Activated CD4-positive, CD25-positive, alpha-beta regulatory T cell (primary cell): ENCODE results near the gene TNFSF9.
A peak's percentile ranks its signal among the peaks of the same experiment; 100 is the strongest.
"Not testable (repeated sequence)": the region's sequence is repeated elsewhere in the genome, so short reads cannot be mapped to it uniquely, and the experiment has no call there.

ENCODE experiments used
- DNase-seq, 4 experiments: peaks; one replicate each; lab custom pipeline; 2025; lab: John Stamatoyannopoulos, UW

The TNFSF9 gene

DNA sequence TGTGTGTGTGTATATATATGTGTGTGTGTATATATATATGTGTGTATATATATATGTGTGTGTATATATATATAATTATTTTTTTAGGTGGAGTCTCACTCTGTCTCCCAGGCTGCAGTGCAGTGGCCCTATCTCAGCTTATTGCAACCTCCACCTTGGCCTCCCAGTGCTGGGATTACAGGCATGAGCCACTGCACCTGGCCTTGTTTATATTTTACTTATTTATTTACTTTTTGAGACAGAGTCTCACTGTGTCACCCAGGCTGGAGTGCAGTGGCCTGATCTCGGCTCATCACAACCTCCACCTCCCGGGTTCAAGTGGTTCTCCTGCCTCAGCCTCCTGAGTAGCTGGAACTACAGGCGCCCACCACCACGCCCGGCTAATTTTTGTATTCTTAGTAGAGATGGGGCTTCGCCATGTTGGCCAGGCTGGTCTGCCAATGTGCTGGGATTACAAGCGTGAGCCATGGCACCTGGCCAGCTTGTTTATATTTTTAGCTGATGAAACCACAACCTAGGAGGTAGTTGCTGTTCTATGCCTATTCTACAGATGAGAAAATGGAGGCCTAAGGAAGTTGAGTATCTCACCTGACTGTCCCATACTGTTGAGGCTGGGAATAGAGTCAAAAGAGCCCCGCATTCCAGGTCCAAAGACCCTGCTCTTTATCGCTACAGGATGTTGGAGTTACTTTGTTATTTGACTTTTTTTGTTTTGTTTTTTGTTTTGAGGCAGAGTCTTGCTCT lies 22.6 kb upstream of the TNFSF9 start:
- not testable (repeated sequence) for DNase-seq

DNA sequence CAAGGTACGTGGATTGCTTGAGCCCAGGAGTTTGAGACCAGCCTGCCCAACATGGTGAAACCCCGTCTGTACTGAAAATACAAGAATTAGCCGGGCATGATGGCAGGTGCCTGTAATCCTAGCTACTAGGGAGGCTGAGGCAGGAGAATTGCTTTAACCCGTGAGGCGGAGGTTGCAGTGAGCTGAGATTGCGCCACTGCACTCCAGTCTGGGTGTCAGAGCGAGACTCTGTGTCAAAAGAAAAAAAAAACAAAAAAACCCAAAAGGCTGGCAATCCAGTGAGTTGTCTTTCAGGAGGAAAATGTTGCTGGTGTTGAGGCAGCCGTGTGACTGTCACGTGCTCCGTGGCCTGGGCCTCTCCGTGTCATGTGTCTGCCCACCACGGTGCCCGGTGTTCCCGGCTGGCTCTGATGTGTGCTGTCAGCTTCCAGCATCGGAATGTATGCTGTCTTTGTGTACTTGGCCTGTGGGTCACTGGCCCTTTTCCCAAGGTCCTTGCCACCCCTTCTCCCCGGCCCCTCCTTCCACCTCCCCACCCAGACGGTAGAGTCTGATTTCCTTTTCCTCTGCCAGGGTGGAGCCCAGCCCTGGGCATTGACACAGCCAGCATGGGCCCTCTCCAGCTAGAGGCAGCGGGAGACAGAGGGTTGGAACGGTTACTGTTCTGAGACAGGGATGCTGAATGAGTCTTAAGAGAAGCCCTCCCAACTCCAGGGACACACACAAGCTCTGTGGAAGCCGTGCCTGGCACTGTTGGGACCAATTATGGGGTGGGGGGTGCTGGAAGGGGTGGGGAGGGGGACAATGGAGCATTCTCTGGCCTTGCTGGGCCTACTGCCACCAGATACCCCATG lies 21.5 kb upstream of the TNFSF9 start:
- no peak for DNase-seq

DNA sequence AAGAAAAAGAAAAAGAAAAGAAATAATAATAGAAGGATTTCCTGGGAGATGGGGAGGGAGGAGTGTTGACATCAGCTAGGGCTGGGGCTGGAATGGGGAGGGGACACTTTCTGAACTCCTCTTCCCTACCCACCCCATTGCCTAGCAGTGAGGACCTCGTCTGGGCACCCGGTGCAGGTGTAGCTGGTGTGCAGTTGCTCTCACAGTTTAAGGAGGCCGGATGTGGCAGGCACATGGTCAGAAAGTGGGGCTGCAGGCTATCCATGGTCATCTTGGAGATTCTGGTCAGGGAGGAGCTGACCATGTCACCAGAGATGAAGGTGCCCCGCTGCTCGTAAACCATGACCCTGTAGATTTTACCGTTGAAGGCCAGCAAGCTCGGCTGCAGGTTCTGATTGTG lies 20.2 kb upstream of the TNFSF9 start:
- DNase-seq: no peak

DNA sequence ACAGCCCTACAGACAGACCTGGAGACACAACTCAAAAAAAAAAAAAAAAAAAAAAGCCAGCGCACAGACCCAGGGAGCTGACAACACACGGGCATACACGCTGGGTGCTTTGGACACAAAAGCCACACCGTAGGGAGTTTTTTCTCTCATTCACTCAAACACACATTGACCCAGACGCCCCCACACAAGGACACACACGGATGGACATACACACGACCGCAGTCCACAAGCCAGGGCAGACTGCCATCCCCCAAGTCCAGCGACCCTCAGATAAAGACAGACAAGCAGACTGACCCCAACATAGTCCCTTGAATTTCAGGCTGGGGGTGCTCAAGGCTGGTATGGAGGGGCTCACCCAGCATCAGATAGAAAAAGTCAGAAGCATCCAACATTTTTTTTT lies 16.7 kb upstream of the TNFSF9 start:
- DNase-seq: no peak

DNA sequence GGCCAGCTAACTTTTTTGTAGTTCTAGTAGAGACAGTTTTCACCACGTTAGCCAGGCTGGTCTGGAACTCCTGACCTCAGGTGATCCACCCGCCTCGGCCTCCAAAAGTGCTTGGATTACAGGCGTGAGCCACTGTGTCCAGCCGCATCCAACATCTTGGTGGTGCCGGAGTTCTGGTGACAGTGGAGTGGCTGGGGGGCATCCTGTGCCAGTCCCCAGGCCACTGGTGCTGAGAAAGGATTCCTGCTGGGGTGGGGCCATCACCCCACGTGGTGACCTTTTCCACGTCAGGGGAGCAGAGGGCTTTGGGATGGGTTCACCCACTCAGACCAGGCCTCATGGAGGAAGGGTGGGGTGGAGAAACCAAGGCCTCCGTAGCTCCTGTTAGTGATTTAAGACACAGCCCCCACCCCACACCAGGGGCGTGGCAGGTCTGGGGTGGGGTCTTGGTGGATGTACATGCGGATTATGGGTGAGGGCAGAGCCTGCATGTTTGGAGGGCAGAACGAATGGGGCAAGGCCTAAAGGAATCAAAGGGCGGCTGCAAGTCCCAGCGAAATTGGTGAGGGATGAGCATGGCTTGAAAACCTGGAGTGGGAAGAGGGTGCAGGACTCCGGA lies 15.8 kb upstream of the TNFSF9 start:
- DNase-seq: no peak

DNA sequence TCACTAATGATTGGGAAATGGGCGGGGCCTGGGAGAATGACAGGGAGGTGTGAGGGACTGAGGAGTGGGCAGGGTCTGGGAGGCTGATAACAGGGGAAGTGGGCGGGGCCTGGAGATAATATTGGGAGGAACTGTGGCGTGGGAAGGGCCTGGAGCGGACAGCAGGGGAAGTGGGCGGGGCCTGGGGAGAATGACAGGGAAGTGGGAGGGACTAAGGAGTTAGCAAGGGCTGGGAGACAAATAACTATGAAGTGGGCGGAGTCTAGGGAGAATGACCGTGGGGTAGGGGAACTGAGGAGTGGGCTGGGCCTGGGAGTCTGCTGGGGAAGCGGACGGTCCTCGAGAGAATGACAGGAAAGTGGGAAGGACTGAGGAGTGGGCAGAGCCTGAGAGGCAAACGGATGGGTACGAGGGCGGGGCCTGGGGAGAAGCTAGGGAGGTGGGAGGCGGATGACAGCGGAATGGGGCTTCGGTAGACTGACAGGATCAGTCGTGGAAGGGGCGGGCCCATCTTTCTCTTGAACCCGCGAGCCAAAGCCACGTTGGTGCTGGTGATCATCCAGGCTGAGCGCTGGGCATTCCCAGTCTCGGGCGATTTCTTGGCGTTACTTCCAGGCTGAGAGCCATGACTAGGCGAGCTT lies 14.7 kb upstream of the TNFSF9 start:
- DNase-seq: peak in 3 of 4 experiments; percentile 31 to 54 (median 47)

DNA sequence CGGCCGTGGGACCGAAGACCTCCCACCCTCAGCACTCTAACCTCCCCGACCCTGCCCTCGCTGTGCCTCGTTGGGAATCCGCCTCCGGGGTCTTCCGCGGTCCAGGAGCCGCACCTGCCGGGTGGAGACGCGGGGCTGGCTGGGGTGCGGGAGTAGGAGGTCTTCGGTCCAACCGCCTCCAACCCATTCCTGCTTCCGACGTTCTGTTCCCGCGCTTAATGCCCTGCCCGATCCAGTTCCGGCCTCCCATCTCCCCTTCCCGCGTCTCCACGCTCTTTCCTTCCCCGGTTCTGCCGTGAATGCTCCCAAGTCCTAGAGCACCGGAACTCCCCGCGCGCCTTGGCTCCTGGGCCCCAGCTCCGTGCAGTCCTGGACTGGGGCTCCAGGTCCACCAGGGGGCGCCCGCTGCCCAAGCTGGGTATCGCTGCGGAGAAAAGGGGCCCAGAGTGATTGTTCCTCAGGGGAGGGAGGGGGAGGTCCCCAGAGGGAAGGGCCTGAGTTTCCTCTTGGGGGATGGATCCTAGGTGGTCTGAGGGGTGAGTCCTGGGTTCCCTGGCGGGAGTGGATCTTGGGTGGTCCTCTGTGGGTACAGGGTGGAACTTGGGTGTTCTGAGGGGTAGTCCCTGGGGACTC lies 14.1 kb upstream of the TNFSF9 start:
- DNase-seq: peak; percentile 83 to 93 (median 91)

DNA sequence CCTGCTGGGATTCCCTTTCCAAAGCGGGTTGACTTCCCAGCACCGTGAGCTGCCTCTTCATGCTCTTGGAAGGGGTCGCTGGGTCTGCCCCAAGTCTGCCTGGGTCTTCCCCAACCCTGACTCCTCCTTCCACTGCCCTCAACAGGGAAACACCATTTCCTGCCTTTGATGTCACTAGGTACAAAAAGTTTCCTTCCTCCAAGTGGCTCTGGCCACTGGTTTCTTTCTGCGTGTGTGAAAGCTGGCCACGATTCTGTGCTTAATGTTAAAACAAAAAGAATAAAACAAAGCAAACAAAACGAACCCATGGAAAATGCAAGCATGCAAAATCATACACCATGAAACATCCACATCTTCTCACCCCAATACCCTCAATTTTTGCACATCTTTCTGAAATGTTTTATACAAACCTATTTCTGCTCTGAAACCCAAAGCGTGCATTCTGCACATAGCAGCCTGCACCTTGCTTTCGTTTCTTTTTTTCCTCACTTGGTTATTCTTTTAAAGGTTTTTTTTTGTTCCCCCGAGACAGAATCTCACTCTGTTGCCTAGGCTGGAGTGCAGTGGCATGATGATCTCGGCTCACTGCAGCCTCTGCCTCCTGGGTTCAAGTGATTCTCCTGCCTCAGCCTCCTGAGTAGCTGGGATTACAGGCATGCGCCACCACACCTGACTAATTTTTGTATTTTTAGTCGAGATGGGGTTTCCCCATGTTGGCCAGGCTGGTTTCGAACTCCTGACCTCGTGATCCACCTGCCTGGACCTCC lies 12.5 kb upstream of the TNFSF9 start:
- no peak for DNase-seq

DNA sequence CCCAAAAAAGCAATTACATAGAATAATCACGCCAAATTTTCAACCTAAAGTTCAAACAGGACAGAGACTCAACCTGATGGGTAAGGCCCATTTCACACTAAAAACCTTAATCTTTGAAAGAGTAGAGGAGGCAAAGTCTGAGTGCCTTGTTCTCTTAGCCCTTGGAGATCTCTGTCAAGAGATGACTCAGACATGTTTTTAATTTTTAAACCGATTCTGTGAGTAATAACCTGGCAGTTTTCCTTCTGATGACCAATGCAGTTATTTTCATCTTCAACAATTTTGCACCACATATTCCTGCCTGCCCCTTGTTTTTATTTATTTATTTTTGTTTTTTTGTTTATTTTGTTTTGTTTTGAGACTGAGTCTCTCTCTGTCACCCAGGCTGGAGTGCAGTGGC lies 11.5 kb upstream of the TNFSF9 start:
- no peak for DNase-seq

DNA sequence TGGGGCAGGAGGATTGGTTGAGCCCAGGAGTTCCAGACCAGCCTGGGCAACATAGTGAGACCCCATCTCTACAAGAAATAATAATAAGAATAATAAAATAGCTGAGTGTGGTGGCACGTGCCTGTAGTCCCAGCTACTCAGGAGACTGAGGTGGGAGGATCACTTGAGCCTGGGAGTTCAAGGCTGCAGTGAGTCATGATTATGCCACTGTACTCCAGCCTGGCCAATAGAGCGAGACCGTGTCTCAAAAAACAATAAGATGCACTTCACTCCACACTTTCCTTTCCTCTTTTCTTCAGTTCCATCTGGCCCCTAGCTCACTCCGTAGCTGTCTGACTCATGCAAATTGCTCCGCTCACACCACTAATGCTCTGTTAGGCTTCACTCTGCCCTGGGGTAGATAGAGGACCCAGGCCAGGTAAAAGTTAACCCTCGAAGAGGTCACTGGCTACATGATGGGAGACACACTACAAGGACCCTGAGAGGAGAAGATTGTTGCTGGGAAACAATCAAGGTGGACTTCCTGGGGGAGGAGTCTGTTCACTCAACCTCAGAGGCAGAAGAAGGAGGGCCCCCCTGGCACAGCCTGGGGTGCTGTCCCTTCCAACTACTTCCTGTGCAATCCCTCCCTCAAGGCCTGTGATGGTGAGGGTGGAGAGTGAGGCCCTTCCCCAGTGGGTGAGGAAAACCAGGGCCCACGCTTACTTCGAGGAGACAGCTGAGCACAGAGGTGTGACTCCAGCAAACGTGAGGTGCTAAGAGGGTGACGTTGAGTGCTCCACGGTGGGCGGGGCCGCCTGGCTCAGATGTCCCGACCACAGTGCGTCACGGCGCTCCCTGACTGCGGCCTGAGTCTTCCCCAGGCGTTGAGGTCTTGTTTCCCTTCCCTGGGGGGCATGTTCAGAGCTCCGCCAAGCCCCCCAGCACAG lies 8.8 kb upstream of the TNFSF9 start:
- no peak for DNase-seq

DNA sequence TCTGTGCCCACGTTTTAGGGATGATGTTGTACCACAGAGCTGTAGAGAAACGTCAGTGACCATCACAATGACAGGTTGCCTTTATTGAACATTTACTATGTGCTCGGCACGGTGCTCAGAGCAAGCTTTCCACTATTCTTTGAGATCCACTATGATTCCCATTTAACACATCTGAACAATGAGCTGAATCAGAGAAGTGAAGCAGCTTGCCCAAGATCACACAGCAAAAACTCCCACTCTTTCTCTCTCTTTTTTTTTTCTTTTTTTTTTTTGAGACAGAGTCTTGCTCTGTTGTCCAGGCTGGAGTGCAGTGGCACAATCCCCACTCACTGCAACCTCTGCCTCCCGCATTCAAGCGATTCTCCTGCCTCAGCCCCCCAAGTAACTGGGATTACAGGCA lies 8.1 kb upstream of the TNFSF9 start:
- DNase-seq: no peak

DNA sequence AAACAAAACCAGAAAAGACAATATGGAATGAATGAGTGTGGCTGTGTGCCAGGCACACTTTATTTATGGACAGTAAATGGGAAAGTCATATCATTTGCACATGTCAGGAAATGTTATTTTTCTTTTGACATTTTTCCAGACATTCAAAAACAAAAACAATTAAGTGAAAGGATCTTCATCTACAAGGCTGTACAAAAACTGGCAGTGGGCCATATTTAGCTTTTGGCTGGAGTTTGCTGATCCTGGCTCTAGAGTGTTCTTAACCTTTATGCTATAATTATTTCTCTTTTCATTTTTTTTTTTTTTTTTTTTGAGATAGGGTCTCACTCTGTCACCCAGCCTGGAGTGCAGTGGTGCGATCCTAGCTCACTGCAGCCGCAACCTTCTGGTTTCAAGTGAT lies 6.5 kb upstream of the TNFSF9 start:
- no peak for DNase-seq

DNA sequence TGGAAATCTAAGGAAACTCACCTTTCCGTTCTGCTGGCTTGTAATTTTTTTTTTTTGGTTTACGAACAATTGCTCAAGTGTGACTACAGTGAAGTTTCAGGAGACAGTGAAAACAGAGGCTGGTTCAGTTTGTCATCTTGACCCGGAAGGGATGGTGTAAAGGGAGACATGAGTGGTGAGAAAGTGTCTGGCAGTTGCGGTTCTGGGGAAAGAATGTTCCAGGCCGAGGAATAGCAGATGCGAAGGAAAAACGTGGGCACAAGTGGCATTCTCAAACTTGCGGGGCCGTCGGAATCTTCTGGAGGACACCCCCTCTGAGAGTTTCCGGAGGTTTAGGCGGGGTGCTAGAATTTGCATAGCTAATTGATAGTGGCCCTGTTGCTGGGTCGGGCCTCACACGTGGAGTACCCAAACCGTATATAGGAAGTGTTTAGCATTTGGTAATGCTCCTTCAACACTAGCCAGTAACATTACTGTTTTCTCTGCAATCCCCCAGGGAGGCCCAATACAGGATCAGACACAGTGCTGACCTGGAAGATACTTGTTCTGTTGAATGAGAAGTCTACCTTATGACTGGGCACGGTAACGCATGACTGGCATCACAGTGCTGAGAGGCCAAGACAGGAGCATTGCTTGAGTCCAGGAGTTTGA lies 2.8 kb upstream of the TNFSF9 start:
- DNase-seq: no peak

DNA sequence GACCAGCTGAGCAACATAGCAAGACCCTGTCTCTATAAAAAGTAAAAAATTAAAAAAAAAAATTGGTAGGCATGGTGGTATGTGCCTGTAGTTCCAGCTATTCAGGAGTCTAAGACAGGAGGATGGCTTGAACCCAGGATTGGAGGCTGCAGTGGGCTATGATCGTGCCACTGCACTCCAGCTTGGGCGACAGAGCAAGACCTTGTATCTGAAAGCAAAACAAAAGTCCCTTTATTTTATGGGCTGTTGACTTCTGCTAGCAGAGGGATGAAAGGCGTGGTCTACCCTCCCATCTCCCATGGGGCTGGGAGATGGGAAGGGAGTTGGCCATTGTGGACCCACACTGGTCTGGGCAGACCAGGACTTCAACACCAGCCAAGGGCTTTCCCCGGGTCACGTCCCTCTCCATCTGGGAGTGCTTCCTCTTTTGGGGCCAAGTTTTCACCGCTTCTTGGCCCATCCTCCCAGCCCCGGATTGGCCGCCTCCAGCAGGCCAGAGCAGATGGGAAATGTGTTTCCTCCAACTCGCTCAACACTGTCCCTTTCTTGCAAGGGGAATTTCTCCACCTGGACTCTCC lies 2.2 kb upstream of the TNFSF9 start:
- DNase-seq: no peak

DNA sequence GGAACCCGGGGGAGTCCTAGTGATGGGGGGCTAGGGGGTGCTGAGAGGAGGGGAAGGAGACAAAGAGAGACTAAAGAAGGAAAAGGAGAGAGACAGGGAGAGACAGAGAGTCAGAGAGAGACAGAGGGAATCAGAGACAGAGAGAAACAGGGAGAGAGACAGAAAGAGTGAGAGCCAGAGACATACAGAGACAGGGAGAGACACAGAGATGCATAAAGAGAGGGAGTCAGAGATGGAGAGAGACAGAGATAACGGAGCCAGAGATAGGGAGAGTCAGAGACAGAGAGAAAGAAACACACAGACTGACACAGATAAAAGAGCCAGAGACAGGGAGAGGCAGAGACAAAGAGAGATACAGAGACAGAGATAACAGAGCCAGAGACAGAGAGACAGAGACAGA lies 1.5 kb upstream of the TNFSF9 start:
- no peak for DNase-seq

DNA sequence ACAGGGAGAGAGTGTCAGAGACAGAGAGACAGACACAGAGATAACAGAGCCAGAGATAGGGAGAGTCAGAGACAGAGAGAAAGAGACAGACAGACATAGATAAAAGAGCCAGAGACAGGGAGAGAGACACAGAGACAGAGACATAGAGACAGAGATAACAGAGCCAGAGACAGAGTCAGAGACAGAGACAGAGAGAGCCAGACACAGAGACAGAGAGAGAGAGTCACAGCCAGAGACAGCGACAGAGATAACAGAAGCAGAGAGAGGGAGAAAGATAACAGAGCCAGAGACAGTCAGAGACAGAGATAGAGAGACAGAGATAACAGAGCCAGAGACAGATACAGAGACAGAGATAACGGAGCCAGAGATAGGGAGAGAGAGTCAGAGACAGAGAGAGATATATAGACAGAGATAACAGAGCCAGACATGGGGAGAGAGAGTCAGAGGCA lies 865 bp upstream of the TNFSF9 start:
- DNase-seq: no peak

DNA sequence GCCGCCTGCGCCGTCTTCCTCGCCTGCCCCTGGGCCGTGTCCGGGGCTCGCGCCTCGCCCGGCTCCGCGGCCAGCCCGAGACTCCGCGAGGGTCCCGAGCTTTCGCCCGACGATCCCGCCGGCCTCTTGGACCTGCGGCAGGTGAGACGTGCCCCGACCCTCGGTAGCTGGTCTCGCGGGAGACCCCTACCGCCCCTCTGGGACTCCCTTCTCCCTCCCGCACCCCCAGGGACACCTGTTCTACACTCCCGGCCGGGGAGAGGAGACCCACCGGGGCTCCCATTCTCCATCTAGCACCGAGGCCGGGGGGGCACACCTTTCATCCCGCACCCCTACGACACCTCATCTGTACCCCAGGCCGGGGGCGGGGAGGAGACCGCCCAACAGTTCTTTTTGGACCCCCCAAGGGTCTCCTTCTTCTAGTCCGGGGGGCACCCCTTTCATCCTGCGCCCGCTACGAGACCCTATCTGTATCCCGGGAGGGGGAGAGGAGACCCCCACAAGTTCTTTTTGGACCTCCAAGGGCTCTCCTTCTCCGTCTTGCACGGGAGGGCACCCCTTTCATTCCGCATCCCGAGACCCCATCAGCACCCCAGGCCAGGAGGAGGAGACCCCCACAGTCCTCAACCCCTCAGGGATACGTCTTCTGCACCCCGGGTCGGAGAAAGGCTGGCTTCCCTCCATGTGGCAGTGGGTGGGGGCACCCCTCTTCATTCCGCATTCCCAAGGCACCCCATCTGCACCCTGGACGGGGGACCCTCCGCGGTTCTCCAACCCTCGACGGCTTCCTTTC lies 533 bp downstream of the TNFSF9 start:
- DNase-seq: no peak

DNA sequence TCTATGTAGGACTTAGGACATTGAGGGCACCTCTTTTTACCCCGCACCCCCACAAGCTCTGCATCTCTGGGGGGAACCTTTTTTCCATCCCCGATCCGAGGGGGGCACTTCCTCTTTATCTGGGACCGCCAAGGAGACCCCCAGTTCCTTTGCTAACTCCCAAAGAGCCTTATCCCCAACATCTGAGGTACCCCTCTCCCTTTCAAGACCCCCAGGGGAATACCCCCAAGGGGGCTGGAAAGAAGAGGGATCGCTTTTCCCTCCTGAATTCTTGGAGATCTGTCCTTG lies 1.1 kb downstream of the TNFSF9 start:
- no peak for DNase-seq
